Kidney capillary endothelial cell (primary cell): ENCODE measurements around the gene SERINC1.

Source experiments
- DNase-seq: peaks from one replicate; pipeline ENCODE4 v3.0.0-alpha.2; 2018; ENCODE audit warnings: low spot score

SERINC1 gene

GRCh38 chr6:122432816-122433215, 38.8 kb downstream of the SERINC1 start:
- no peak for DNase-seq

GRCh38 chr6:122431780-122432179, 39.8 kb downstream of the SERINC1 start:
- no peak for DNase-seq

- no peak for DNase-seq
These were observed 42.3 kb downstream of the SERINC1 start for GRCh38 chr6:122429323-122429722.

- DNase-seq, result no peak
These were observed 42.8 kb downstream of the SERINC1 start for GRCh38 chr6:122428781-122429180.

- DNase-seq, result no peak
These were observed 45.0 kb downstream of the SERINC1 start for GRCh38 chr6:122426597-122426996.

- DNase-seq, result no peak
These were observed 47.9 kb downstream of the SERINC1 start for GRCh38 chr6:122423734-122424133.

GRCh38 chr6:122422614-122423267, 48.9 kb downstream of the SERINC1 start:
- no peak for DNase-seq

- no peak for DNase-seq
These were observed 49.6 kb downstream of the SERINC1 start for GRCh38 chr6:122422003-122422402.

- DNase-seq, result no peak
These were observed 54.8 kb downstream of the SERINC1 start for GRCh38 chr6:122416825-122417224.

GRCh38 chr6:122412001-122412400, 59.6 kb downstream of the SERINC1 start:
- DNase-seq, result no peak

- DNase-seq, result no peak
These were observed 62.7 kb downstream of the SERINC1 start for GRCh38 chr6:122408702-122409458.

GRCh38 chr6:122408240-122408639, 63.4 kb downstream of the SERINC1 start:
- DNase-seq, result no peak

- no peak for DNase-seq
These were observed 63.9 kb downstream of the SERINC1 start for GRCh38 chr6:122407712-122408111.

GRCh38 chr6:122406187-122406586, 65.4 kb downstream of the SERINC1 start:
- DNase-seq, result no peak

- no peak for DNase-seq
These were observed 66.2 kb downstream of the SERINC1 start for GRCh38 chr6:122405417-122405816.

- DNase-seq, result no peak
These were observed 67.2 kb downstream of the SERINC1 start for GRCh38 chr6:122404444-122404843.

- DNase-seq, result no peak
These were observed 70.5 kb downstream of the SERINC1 start for GRCh38 chr6:122401104-122401503.

GRCh38 chr6:122400462-122401089, 71.0 kb downstream of the SERINC1 start:
- peak; percentile 7 for DNase-seq

GRCh38 chr6:122400121-122400450, 71.5 kb downstream of the SERINC1 start:
- DNase-seq, result peak; percentile 11

- peak; percentile 93 for DNase-seq
These were observed 72.1 kb downstream of the SERINC1 start, which contains the start of gene HSF2 for GRCh38 chr6:122399348-122400120. TSS of gene HSF2 (plus strand) at chr6:122399652. CDS start at chr6:122399738, 86 bp downstream.

- DNase-seq, result no peak
These were observed 72.6 kb downstream of the SERINC1 start for GRCh38 chr6:122399055-122399347.

- DNase-seq, result no peak
These were observed 77.6 kb downstream of the SERINC1 start for GRCh38 chr6:122394016-122394415.
